Measurements from ENCODE around the gene DLST.

DNA sequence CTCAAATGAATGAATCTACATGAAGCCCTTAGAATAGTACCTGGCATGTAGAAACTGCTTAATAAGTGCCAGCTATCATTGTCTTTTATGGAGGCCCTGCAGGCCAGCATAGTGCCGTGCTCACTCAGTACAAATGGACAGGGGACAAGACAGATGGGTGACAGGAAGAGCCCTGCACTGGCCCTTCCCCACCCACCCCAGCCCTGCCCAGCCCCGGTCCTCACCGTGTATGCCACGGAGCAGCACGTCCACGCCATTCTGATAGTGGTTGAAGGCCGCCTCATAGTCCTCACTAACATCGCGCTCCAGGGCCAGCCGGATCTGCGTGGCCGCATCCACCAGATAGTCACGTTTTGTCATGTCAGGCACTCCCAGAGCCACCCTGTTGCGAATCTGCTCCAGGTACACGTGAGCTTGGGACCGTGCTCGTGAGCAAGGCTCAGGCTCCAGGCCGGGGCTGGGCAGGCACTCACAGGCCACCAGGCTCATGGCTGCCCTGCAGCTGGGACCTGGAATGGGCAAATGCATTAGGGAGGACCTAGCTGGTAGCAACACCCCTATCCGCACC lies 39.4 kb downstream of the DLST start:
- TF ChIP-seq, protein P1, sequence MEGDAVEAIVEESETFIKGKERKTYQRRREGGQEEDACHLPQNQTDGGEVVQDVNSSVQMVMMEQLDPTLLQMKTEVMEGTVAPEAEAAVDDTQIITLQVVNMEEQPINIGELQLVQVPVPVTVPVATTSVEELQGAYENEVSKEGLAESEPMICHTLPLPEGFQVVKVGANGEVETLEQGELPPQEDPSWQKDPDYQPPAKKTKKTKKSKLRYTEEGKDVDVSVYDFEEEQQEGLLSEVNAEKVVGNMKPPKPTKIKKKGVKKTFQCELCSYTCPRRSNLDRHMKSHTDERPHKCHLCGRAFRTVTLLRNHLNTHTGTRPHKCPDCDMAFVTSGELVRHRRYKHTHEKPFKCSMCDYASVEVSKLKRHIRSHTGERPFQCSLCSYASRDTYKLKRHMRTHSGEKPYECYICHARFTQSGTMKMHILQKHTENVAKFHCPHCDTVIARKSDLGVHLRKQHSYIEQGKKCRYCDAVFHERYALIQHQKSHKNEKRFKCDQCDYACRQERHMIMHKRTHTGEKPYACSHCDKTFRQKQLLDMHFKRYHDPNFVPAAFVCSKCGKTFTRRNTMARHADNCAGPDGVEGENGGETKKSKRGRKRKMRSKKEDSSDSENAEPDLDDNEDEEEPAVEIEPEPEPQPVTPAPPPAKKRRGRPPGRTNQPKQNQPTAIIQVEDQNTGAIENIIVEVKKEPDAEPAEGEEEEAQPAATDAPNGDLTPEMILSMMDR (conservative IDR thresholded peaks at IDR 0.05; ENCODE audit: low read length), result no peak
- no peak for TF ChIP-seq EZH2phosphoT487 (IDR thresholded peaks at IDR 0.05; ENCODE audit: borderline replicate concordance, low read depth, low read length)

All from OCI-LY7 (cell line).